HS-27A (cell line): ENCODE measurements around the gene ITGB3.
"Not testable (repeated sequence)": the region's sequence is repeated elsewhere in the genome, so short reads cannot be mapped to it uniquely, and the experiment has no call there.

Experiments used
- DNase-seq: peaks from one replicate; pipeline ENCODE4 v3.0.0-alpha.2; 2012; ENCODE audit warnings: low read depth, missing footprints

The ITGB3 gene

DNA sequence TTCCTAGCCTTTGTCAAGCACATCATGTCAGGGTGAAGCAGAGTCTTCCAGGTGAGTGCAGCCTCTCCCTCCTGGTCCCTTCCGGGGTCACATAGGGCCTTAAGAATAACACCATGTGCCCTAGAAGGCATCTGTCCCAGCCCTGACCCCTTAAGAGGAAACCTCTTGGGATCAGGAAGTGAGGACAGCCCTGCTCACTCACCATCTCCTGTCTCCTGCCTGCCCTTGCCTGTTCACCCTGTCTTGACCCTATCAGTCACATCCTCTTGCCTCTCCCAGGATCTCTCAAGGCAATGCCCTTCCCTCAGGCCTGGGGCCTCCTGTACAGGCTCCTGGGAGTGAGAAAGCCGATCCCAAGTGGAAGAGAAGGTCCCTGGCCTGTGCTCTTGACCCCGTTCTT lies 30.6 kb upstream of the ITGB3 start:
- no peak for DNase-seq

GRCh38 chr17:47223460-47223859 lies 30.2 kb upstream of the ITGB3 start:
- no peak for DNase-seq

GRCh38 chr17:47224077-47224476 lies 29.6 kb upstream of the ITGB3 start:
- not testable (repeated sequence) for DNase-seq

GRCh38 chr17:47224966-47225365 lies 28.7 kb upstream of the ITGB3 start:
- no peak for DNase-seq

- DNase-seq = peak; percentile 95
These were observed 28.2 kb upstream of the ITGB3 start for GRCh38 chr17:47225436-47225858.

- DNase-seq = no peak
These were observed 27.5 kb upstream of the ITGB3 start for GRCh38 chr17:47225911-47226688.

DNA sequence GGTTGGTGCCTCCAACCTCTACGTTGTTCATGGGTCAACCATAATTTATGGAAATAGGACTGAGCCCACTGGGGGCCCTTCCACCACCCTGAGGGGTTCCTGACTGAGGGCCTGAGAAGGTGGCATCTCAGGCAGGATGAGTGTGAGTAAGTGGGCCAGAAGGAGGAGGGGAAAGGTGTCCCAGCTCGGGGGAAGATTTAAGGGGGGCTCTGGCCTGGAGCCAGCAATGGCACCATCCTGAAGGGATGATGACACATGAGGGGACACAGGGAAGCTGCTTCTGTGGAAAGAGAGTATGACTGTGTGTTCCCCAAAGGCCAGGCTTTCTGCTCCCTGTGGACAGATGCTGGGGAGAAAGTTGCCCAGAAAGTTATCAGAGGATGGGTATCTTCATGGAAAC lies 25.8 kb upstream of the ITGB3 start:
- no peak for DNase-seq

DNA sequence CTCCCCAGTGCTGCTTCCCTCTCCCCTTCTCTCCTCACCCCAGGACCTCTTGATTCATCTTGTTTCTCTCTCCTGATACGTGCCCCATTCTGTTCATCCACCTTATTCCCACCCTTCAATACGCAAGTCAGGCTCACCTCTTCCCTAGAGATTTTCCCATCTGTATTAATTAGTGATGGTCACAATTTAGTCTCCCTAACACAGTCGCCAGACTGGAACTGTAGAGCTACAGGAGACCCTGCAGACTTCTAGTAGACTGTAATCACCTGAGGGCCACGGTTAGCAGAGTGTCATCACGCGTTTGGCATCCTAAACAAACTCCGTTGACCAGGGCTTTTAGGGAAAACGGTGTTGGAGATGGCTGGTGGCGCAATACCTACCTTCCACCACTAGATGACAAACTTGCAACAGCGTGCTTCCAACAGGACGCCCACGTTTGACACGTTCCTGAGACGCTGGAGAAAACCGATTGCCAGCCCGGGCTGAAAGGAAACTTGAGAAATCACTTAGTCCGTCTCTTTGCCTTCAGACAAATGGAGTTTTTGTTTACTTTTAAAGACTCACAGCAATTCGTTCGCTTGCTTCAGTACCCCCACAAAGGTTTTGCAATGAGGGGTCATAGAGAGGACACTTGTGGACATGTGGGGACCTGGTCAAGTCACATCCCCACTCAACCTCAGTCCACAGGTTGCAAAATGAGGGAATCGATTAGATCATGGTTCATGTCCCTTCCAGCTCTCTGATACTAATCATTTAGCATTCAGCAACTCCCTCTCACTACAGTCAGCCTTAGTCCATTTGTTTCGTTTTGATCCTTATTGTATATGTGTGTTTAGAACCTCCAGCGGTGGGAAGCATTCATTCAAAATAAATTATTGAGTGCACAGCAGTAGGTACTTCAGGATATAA lies 23.8 kb upstream of the ITGB3 start:
- peak; percentile 95 for DNase-seq

DNA sequence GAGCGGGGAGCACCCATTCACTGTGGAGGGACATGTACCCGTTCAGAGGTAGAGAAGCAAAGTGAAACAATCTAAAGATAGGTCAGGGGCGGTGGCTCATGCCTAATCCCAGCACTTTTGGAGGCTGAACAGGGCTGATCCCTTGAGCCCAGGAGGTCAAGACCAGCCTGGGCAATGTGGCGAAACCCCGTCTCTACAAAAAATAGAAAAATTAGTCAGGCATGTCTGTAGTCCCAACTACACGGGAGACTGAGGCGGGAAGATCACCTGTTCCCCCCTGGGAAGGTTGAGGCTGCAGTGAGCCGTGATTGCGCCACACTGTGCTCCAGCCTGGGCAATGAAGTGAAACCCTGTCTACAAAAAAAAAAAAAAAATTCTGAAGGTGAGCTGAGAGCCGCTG lies 22.8 kb upstream of the ITGB3 start:
- no peak for DNase-seq

GRCh38 chr17:47231334-47231733 lies 22.3 kb upstream of the ITGB3 start:
- no peak for DNase-seq

DNA sequence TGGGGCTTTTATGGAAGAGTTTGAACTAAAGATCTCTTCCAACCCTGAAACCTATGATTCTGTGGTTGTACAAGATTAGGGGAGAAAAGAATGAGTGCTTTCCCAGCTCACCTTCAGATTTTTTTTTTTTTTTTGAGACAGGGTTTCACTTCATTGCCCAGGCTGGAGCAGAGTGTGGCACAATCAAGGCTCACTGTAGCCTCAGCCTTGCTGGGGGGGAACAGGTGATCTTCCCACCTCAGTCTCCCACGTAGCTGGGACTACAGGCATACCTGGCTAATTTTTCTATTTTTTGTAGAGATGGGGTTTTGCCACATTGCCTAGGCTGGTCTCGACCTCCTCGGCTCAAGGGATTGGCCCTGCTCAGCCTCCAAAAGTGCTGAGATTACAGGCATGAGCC lies 21.8 kb upstream of the ITGB3 start:
- DNase-seq = no peak

DNA sequence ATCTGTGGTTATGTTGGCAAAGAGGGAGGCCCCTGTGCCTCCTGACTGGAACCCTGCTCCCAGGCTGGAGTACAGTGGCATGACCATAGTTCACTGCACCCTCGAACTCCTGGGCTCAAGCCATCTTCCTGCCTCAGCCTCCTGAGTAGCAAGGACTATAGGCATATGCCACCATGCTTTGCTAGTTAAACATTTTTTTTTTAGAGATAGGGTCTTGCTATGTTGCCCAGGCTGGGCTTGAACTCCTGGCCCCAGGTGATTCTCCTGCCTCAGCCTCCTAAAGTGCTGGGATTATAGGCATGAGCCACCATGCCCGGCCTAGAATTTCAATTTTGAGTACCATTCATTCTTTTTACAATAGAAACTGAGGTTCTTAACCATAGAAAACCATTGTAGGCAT lies 21.2 kb upstream of the ITGB3 start:
- no peak for DNase-seq

GRCh38 chr17:47235506-47235905 lies 18.1 kb upstream of the ITGB3 start:
- DNase-seq = no peak

DNA sequence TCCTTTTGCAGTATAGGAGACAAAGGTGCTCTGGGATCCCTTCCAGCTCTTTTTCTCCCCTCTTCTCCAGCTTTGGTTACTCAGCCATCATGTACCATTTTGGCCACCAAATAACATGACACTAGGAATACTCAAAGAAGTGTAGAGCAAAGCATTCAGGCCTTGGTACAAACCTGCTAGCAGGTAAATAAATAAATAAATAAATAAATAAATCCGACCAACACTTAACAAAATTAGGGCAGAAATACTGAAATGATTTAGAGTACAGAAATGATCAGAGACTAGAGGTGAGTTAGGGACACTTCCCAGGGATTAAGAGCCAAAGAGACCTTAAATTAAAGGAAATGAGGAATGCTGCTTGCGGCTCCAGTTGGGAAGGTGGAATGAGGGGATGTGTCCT lies 17.7 kb upstream of the ITGB3 start:
- DNase-seq = no peak

DNA sequence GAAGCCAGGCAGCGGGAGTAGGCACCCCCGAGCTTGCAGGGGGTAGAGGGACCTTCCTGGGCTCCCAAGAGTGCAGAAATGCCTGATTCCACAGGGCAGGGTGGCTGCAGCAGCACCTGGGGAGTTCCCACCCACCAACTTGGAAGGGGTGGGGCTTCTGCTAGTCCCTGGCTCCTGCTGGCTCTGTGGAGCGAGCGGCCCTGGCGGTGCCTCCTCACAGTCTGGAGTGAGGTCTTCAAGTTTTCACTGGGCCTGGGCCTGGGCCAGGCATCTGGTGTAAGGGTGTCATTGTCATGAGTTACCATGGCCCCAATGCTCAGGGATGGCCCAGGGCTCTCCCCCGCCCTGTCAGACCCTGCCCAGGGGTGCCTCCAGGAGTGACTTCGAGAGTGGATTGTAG lies 15.8 kb upstream of the ITGB3 start:
- DNase-seq = no peak

GRCh38 chr17:47238321-47239010 lies 15.2 kb upstream of the ITGB3 start:
- no peak for DNase-seq

GRCh38 chr17:47239619-47239966 lies 14.0 kb upstream of the ITGB3 start:
- no peak for DNase-seq

DNA sequence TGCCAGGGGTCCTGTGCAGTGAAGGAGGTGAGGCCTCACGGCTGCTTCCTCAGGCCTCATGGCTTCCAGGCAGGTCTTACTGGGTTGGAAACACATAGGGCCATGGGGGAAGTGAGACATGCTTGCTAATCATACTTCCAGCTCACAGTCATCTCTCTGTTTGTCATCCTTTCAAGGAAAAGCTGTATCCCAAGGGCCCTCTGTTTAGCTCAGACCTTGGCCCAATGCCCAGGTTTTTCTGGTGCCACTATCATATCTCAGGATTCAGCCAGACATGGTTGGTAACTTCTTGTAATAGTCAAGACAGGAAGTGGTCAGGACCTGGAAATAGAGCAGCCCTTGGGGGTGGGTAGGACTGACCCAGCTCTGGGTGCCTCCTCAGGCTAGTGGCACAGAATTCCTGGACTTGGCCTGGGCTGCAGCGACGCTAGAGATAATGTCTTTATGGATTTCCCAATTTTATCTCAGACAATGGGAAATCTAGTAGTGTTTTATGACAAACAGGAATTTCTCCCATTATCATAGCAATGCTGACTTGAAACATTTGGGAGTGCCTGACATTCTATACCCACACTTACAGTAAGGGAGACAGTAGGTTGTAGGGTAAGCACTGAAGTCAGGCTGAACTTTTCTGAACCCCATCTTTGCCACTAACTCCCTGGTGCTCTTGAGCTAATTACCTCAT lies 13.5 kb upstream of the ITGB3 start:
- peak; percentile 100 for DNase-seq

DNA sequence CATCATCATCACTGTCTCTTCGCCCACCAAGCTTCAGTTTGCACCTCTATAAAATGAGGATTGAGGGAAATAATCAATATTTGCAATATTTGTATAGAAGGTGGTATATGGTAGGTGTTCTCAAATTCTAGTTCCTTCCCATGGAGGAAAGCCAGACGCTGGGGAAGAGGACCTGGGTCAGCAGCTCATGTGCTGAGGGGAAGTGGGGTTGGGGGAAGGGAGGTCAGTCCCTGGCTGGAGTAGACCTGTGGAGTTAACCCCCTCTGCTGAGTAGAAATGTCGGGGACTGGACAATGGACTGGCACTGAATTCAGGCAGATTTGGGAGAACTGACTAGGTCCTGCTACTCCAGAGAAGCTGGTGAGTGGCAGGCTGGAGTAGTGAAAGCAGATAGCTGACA lies 12.8 kb upstream of the ITGB3 start:
- no peak for DNase-seq

- DNase-seq = no peak
These were observed 11.0 kb upstream of the ITGB3 start for GRCh38 chr17:47242648-47243047.

DNA sequence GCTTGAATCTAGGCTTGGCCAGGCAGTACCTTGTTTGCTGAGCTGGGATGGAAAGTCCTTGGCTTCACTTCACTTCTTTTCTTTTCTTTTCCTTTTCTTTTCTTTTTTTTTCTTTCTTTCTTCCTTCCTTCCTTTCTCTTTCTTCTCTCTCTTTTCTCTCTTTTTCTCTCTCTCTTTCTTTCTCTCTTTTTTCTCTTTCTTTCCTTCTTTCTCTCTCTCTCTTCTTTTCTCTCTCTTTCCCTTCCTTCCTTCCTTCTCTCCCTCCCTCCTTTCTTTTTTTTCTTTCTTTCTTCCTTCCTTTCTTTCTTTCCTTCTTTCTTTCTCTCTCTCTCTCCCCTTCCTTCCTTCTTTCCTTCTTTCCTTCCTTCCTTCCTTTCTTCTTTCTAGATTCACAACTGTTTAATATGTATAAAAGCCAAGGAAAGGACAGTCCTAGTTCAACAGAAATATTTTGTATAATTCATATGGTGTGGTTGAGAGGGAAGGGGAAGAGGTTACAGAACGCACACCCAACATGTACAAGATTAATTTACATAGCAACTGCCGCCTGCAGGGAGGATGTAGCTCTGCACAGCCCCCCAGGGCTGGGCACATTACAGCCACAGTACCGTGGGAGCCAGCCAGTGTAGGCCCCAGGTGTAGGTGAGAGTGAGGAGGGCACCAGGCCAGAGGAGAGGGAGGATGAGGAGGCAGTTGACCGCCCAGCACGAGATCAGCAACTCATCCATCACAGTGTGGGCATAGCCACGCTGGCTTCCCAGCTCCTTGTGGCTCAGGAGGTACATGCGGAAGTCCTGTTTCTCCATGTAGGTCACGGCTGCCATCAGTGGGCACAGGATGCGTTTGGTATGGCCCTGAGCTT lies 9.7 kb upstream of the ITGB3 start:
- DNase-seq = no peak
